ENCODE data around the gene CFAP251.
"Not testable (repeated sequence)": the region's sequence is repeated elsewhere in the genome, so short reads cannot be mapped to it uniquely, and the experiment has no call there.

CFAP251 gene

GRCh38 chr12:122029620-122030423 is 111.4 kb downstream of the CFAP251 start:
- DNase-seq = no peak

GRCh38 chr12:122030424-122031035 is 112.1 kb downstream of the CFAP251 start:
- DNase-seq = no peak

- DNase-seq = peak; percentile 25
Measured at GRCh38 chr12:122031342-122032216, 113.2 kb downstream of the CFAP251 start.

- DNase-seq = no peak
Measured at GRCh38 chr12:122032580-122032979, 114.2 kb downstream of the CFAP251 start.

- no peak for DNase-seq
Measured at GRCh38 chr12:122035292-122035691, 116.9 kb downstream of the CFAP251 start.

- no peak for DNase-seq
Measured at GRCh38 chr12:122036153-122036552, 117.8 kb downstream of the CFAP251 start.

GRCh38 chr12:122040579-122041386 is 122.4 kb downstream of the CFAP251 start:
- DNase-seq = no peak

- not testable (repeated sequence) for DNase-seq
Measured at GRCh38 chr12:122041458-122041857, 123.1 kb downstream of the CFAP251 start.

GRCh38 chr12:122042910-122043309 is 124.5 kb downstream of the CFAP251 start:
- no peak for DNase-seq

GRCh38 chr12:122043476-122043875 is 125.1 kb downstream of the CFAP251 start:
- DNase-seq = no peak

- DNase-seq = no peak
Measured at GRCh38 chr12:122045262-122045661, 126.9 kb downstream of the CFAP251 start.

- DNase-seq = no peak
Measured at GRCh38 chr12:122046145-122046544, 127.8 kb downstream of the CFAP251 start.

- DNase-seq = peak; percentile 83
Measured at GRCh38 chr12:122048151-122048550, 129.8 kb downstream of the CFAP251 start.

GRCh38 chr12:122049827-122050226 is 131.4 kb downstream of the CFAP251 start:
- DNase-seq = no peak

GRCh38 chr12:122050706-122051105 is 132.3 kb downstream of the CFAP251 start:
- no peak for DNase-seq

GRCh38 chr12:122051231-122051876 is 133.0 kb downstream of the CFAP251 start:
- no peak for DNase-seq

- DNase-seq = no peak
Measured at GRCh38 chr12:122052285-122052684, 133.9 kb downstream of the CFAP251 start.
